IPS-11a (cell line): Measurements from ENCODE around the gene NTM.

Experiments used
- H3K4me3 ChIP-seq: one replicate; pipeline ENCODE4 v1.5.1; 2013; ENCODE audit warnings: low read depth, low read length, control low read depth

Gene NTM

GRCh38 chr11:131925829-131926228 is 555.4 kb downstream of the NTM start:
- H3K4me3 ChIP-seq, result no peak overlapping the region

DNA sequence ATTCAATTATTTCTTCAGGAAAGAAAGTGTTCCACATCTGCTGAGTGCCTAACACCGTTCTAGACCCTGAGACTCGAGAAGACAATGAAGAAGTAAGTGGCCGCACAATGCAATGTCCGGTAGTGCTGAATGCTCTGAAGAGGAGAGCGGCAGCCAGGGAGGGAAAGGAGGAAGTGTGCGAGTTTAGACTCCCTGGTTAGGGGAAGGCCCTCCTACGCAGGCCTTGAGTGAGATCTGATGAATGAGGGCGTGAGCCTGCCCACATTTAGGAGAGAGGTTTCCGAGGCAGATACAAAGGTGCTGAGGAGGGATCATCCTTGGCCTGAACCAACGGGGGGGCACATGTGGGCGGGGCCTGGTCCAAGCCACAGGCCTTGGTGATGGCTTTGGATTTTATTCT is 558.6 kb downstream of the NTM start:
- H3K4me3 ChIP-seq, result no peak overlapping the region

GRCh38 chr11:131932584-131933325 is 562.3 kb downstream of the NTM start:
- no peak overlapping the region for H3K4me3 ChIP-seq

GRCh38 chr11:131934006-131934405 is 563.6 kb downstream of the NTM start:
- H3K4me3 ChIP-seq, result no peak overlapping the region

DNA sequence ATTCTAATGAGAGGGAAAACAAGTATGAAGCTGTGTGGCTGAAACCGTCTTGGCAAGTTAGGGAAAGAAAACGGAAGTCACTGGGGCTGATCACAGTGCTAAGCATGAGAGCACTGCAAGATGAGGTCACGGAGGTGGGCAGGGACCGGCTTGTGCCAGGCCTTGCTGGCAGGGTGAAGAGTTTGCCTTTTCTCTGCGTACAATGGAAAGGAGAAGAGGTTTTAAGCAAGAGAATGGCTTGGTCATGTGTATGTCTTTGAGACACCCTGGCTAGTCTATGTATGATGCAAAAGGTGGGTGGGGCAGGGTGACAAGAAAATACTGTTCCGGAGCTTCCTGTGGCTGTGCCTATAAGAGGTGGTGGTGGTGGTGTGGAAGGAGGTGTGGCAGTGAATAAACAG is 567.9 kb downstream of the NTM start:
- no peak overlapping the region for H3K4me3 ChIP-seq

DNA sequence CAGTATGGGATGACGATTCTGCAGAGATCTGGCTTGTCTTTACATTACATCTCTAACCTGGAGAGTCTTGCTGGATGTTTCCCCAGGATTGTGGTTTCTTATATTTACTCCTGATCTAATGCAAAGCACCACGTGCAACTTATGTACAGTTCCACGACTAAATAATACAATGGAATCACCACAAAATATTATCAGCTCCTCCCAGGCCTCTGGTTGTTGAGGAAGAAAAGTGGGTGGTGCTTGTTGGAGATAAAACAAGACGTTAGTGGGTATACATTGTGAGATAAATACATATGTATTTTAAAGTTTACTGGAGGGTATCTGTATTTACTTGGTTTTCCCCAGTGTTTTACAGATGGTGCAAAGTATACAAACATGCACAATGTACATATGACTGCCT is 569.7 kb downstream of the NTM start:
- H3K4me3 ChIP-seq, result no peak overlapping the region

GRCh38 chr11:131942878-131943277 is 572.5 kb downstream of the NTM start:
- H3K4me3 ChIP-seq, result no peak overlapping the region

DNA sequence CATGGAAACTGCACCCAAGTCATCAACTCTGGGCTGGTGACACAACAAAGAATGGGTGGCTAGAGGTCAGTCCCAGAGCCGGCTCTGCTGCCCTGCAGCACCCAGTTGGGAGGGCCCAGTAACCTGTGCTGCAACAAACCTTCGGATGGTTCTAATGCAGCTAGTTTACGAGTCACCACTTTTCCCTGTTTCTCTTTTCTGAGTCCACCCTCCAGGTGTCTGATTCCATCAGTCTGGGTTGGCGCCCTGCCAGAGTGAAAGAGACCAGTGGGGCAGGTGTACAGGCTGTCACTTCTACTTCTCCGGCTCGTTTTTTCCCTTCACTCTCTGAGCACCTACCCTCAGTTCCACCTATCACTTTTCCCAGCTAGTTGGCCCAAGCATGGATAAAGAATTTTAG is 572.9 kb downstream of the NTM start:
- no peak overlapping the region for H3K4me3 ChIP-seq

GRCh38 chr11:131944736-131945135 is 574.3 kb downstream of the NTM start:
- H3K4me3 ChIP-seq, result no peak overlapping the region

- H3K4me3 ChIP-seq, result no peak overlapping the region
These were observed 575.3 kb downstream of the NTM start for GRCh38 chr11:131945706-131946105.

GRCh38 chr11:131947511-131947910 is 577.1 kb downstream of the NTM start:
- H3K4me3 ChIP-seq, result no peak overlapping the region

DNA sequence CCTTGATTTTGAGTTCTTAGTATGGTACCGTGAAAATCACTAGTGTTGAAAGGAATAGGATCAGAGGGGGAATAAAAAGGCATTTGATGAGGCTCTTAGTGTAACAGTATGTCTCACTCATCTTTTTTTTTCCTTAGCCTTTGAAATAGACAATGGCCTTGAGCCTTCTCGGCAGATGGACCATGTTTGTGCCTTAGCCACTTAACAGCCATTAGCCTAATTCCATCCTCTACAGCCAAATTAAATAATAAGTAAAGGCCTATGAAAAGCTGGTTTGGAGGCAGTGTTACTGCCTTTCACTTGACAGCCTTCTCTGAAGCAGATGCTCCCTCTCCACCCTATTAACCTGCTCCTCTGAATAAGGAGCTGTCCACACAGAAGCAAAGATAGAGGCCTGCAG is 580.7 kb downstream of the NTM start:
- no peak overlapping the region for H3K4me3 ChIP-seq

DNA sequence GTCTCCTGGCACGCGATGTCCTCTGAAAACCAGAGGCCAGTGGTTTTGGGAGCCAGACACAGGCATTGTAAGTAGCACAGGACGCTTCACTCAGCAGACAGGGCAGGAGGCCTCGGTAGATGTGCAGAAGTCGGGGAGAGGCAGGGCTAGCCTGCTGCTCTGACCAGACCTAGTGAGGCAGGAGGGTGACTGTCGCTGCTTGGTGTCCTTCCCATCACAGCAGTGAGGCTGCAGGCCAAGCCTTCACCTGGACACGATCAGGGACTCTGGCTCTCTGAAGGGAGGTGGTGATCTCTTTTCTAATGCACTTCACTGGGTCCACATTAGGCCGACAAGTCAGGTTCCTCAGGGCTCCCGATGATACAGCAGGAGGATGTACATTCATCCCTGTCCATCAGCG is 583.7 kb downstream of the NTM start:
- no peak overlapping the region for H3K4me3 ChIP-seq

GRCh38 chr11:131955904-131956303 is 585.5 kb downstream of the NTM start:
- no peak overlapping the region for H3K4me3 ChIP-seq

DNA sequence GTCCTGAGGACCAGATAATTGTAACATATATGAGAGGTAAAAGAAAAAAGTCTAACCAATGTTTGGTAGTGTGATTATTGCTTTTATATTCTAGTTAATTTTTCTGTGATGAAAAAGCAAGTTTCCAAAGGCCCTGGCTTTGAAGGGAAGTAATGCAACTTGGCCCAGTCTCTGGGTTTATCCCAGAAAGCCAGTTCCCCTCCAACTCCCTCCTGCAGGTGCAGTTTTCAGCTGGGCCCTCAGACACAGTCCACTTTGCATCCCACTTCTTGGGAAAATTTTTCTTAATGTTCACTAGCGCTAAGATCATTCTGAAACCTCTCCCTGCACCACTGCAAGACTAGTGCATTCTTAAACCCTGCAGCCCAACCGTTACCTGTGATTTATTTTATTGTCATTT is 586.8 kb downstream of the NTM start:
- H3K4me3 ChIP-seq, result no peak overlapping the region

- no peak overlapping the region for H3K4me3 ChIP-seq
These were observed 587.5 kb downstream of the NTM start for GRCh38 chr11:131957875-131958274.

- no peak overlapping the region for H3K4me3 ChIP-seq
These were observed 592.4 kb downstream of the NTM start for GRCh38 chr11:131962818-131963217.

- H3K4me3 ChIP-seq, result no peak overlapping the region
These were observed 594.5 kb downstream of the NTM start for GRCh38 chr11:131964698-131965483.

DNA sequence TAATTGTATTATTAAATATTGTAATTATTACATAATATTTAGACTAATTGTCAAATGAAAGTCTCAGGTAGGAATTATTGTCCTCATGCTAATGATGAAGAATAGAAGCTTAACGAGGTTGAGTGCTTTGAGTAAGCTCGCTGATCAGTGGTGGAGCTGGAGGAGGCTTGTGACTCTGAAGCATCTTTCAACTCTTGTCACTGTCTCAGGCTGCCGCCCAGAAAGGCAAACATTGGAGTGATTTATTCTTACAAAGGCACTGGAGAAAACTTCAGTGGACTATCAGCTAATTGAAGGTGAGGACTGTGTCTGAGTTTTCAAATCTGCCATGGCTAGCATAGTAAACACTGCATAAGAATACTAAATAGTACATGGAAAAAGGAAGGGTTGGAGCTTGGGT is 595.1 kb downstream of the NTM start:
- no peak overlapping the region for H3K4me3 ChIP-seq

DNA sequence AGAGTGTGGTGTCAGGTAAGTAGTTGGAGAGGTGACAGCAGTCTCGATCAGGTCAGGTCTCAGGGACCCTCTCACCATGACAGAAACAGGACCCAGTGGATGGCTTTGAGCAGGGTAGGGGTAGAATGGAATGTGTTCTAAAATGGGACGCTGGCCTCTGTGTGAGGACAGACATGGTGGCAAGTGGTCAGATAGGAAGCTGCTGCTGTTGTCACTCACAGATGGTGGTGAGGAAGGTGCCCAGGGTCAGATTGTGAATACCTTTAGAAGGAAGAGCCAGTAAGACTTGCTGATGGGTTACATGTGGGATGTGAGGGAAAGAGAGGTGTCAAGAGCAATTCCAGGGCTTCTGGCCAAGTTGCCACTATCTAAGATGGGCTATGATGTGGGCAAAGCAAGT is 596.3 kb downstream of the NTM start:
- H3K4me3 ChIP-seq, result no peak overlapping the region

DNA sequence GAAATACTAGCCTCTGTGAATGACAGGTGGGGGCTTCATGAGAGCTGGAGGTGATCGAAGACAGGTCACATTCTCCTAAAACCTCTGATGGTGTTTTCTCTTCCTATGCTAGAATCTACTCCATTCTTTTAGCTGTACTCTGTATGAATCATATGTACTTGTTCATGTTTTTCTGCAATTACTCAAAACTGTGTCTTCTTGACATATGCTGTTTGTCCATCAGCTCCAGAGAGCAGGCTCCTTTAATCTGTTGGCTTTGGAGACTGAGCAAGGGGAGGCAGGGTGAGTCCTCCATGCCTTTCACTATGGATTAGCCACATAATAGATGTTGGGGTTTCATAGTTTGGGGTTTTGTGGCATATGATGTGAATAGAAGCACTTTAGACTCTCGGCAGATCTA is 598.8 kb downstream of the NTM start:
- H3K4me3 ChIP-seq, result no peak overlapping the region

DNA sequence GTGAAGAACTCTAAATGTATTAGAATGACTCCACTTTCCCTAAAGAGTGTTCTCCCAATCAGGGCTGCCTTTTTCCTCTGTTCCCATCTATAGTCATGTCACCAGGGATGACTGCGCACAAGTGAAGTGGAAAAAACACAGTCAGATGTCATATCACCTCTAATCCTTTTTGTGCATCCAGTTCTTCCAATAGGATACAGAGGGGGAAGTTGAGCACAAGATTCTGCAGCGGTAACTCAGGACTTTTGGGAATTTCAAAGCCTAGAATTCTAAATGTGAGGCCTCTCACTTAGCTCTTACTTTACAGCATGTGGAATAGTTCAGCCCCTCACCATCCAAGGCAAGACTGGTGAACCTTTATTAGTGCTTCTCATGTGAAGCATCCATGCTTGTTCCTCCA is 602.6 kb downstream of the NTM start:
- no peak overlapping the region for H3K4me3 ChIP-seq

- H3K4me3 ChIP-seq, result no peak overlapping the region
These were observed 605.2 kb downstream of the NTM start for GRCh38 chr11:131975619-131976018.
